GM23338 (cell line): Measurements from ENCODE around the gene PRDM5.

ENCODE experiments used
- CREB1 ChIP-seq: fragments of 250-450 bp; sonication (Bioruptor Pico); IDR thresholded peaks from 2 replicates; pipeline ENCODE4 v1.5.0; 2020; ENCODE audit warnings: low read depth, mild to moderate bottlenecking, moderate library complexity
- EZH2 ChIP-seq: fragments of 200-600 bp; sonication (generic); IDR thresholded peaks from one replicate; pipeline ENCODE4 v1.8.0; 2017; ENCODE audit warnings: antibody characterized with exemption, mild to moderate bottlenecking, low read depth; ENCODE audit not compliant: unreplicated experiment
- POLR2AphosphoS5 ChIP-seq: IDR thresholded peaks from 2 replicates; pipeline ENCODE4 v1.6.1; 2016; ENCODE audit warnings: antibody characterized with exemption, low read depth
- TF ChIP-seq, protein P1 (sequence below), 2 experiments: fragments of 200-600 bp in 1 of 2; sonication (generic) in 1 of 2; conservative IDR thresholded peaks; 2 replicates each; pipeline versions ENCODE4 v1.5.1 to v1.6.1; 2016 to 2017; ENCODE audit warnings: antibody characterized with exemption in 2 of 2, low read depth in 2 of 2, mild to moderate bottlenecking in 2 of 2, moderate library complexity in 1 of 2
- TF ChIP-seq, protein P2 (sequence below): IDR thresholded peaks from one replicate; pipeline ENCODE4 v1.6.1; 2018; ENCODE audit warnings: antibody characterized with exemption; ENCODE audit not compliant: unreplicated experiment

DNA sequence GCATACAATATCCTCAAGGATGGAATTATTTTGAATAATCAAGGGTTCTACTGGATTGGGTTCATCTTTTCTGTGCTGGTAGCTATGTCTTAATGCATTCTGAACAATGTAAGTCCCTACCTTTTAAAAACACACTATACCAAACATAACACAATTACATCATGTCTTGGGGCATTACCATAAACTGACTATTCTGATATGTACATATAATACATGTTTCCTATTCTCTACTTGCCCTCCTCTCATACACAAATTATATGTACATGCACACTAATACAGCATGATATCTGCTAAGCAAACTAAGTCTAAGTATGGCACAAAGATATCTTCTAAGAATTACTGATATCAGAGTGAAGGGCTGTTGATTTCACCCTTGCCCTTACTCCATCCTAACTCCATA is 147.1 kb downstream of the PRDM5 start:
- TF ChIP-seq, protein P1, sequence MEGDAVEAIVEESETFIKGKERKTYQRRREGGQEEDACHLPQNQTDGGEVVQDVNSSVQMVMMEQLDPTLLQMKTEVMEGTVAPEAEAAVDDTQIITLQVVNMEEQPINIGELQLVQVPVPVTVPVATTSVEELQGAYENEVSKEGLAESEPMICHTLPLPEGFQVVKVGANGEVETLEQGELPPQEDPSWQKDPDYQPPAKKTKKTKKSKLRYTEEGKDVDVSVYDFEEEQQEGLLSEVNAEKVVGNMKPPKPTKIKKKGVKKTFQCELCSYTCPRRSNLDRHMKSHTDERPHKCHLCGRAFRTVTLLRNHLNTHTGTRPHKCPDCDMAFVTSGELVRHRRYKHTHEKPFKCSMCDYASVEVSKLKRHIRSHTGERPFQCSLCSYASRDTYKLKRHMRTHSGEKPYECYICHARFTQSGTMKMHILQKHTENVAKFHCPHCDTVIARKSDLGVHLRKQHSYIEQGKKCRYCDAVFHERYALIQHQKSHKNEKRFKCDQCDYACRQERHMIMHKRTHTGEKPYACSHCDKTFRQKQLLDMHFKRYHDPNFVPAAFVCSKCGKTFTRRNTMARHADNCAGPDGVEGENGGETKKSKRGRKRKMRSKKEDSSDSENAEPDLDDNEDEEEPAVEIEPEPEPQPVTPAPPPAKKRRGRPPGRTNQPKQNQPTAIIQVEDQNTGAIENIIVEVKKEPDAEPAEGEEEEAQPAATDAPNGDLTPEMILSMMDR (conservative IDR thresholded peaks at IDR 0.05; ENCODE audit: low read depth in 2 of 2): no peak
- TF ChIP-seq EZH2: no peak
- TF ChIP-seq, protein P2, sequence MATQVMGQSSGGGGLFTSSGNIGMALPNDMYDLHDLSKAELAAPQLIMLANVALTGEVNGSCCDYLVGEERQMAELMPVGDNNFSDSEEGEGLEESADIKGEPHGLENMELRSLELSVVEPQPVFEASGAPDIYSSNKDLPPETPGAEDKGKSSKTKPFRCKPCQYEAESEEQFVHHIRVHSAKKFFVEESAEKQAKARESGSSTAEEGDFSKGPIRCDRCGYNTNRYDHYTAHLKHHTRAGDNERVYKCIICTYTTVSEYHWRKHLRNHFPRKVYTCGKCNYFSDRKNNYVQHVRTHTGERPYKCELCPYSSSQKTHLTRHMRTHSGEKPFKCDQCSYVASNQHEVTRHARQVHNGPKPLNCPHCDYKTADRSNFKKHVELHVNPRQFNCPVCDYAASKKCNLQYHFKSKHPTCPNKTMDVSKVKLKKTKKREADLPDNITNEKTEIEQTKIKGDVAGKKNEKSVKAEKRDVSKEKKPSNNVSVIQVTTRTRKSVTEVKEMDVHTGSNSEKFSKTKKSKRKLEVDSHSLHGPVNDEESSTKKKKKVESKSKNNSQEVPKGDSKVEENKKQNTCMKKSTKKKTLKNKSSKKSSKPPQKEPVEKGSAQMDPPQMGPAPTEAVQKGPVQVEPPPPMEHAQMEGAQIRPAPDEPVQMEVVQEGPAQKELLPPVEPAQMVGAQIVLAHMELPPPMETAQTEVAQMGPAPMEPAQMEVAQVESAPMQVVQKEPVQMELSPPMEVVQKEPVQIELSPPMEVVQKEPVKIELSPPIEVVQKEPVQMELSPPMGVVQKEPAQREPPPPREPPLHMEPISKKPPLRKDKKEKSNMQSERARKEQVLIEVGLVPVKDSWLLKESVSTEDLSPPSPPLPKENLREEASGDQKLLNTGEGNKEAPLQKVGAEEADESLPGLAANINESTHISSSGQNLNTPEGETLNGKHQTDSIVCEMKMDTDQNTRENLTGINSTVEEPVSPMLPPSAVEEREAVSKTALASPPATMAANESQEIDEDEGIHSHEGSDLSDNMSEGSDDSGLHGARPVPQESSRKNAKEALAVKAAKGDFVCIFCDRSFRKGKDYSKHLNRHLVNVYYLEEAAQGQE: no peak
- TF ChIP-seq POLR2AphosphoS5: no peak
- no peak for TF ChIP-seq CREB1 (CRISPR knock-in tag)
